Stimulated activated CD8-positive, alpha-beta memory T cell treated with anti-CD3 and anti-CD28 coated beads, Interleukin-4, amount 100 ng/mL, for 1 hour (primary cell): ENCODE measurements around the gene IRF9.
A peak's percentile ranks its signal among the peaks of the same experiment; 100 is the strongest.

ENCODE experiments used
- DNase-seq, 2 donors: peaks; one replicate each; pipeline ENCODE4 v3.0.0-alpha.2; 2020; ENCODE audit warnings: low read depth in 2 of 2, low spot score in 1 of 2

Gene IRF9, protein sequence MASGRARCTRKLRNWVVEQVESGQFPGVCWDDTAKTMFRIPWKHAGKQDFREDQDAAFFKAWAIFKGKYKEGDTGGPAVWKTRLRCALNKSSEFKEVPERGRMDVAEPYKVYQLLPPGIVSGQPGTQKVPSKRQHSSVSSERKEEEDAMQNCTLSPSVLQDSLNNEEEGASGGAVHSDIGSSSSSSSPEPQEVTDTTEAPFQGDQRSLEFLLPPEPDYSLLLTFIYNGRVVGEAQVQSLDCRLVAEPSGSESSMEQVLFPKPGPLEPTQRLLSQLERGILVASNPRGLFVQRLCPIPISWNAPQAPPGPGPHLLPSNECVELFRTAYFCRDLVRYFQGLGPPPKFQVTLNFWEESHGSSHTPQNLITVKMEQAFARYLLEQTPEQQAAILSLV

DNA sequence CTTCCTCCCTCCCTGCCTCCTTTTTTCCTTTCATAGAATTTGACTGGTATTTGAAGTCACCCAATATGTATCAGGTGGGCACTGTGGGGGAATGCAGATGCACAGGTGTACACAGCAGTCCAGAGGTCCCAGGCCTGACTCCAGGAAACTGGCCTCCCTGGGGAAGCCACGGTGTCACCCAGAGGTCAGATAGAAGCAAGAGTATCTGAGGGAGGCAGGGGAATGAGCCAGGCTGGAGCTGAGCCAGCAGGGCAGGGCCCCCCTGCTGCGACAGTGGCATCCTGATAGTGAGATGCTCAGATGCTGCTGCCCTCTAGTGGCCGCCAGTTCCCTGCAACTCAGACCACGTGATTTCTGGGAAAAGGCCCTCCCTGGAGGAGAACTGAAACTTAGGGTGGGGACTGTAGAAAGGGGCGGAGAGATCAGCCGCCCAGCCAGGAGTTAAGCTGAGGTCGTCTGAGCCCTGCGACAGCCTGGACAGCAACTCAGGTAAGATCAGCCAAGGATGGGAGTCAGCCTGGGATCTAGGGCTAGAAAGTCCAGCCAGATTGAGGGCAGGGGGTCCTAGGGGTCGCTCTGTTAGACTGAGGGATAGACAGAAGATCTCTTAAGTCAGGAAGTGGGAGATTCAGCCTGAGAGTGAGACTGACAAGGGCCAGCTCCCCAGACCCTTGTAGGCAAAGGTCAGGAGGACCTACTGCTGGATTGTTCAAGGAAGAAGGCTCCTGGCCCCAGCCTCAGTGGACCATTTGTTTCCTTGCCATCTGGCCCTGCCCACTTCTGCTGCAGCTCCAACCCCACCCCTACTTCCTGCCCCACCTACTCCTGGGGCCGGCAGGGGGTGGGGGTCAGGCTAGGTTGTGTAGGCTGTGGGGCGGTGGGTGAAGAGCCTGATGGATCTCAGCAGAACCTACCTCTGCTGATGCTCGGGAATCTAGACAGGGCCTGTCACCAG is at the start of gene IRF9:
Gene IRF9 (plus strand): TSS at position 416 of the 955 bp plus-strand sequence. CDS start 880 bp downstream, outside the sequence.
- peak; percentile 98 to 99 for DNase-seq

DNA sequence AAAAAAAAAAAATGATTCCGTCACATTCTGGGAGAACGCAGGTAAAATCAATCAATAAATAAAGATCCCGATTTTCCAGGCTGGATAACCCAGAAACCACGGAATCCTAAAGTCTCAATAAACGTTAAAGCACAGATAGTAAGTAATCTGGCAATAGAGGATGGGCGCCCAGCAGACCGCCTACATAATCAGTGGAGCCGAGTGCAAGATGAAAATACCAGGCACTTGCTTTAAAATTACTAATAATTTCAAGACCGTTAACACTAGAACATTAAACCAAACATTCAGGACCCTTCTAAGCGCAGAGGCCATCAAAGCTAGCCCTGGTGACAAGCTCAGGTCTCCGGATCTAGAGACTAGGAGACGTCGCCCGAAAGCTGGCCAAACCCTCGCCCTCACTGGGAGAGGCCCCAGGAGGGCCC is 47.7 kb upstream of the IRF9 start:
- no peak for DNase-seq

DNA sequence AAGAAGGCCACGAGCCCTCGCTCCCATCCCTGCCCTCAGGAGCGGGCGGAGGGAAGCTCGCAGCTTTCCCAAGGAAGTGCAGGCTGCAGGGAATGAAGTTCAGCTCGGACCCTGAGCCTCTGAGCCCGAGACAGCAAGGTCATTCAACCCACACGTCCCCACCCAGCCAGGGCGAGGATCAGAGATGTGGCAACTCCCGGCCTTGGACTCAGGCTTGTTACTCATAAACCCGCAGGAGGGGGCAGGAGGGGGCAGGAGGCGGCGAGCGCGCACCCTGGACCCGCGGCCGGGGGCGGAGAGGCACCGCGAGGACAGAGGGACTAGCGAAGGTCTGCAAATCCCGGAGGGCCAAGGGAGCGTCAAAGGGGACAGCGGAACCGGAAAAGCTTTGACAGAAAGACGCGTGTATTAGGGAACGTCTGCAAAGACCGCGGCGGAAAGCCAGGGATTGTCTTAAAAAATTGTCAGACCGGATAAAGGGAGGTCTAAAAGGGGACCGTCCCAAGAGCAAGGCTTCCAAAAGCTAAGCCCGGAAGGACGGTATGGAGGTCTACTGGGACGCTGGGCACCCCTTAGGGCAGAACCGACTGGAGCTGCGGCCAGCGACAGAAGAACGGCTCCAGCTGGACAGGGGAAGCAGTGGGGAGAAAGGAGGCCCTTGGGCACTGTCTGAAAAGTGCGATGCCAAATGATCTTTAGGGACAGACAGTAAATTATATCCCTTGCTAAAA is 47.1 kb upstream of the IRF9 start:
- DNase-seq = peak; percentile 51 to 54

DNA sequence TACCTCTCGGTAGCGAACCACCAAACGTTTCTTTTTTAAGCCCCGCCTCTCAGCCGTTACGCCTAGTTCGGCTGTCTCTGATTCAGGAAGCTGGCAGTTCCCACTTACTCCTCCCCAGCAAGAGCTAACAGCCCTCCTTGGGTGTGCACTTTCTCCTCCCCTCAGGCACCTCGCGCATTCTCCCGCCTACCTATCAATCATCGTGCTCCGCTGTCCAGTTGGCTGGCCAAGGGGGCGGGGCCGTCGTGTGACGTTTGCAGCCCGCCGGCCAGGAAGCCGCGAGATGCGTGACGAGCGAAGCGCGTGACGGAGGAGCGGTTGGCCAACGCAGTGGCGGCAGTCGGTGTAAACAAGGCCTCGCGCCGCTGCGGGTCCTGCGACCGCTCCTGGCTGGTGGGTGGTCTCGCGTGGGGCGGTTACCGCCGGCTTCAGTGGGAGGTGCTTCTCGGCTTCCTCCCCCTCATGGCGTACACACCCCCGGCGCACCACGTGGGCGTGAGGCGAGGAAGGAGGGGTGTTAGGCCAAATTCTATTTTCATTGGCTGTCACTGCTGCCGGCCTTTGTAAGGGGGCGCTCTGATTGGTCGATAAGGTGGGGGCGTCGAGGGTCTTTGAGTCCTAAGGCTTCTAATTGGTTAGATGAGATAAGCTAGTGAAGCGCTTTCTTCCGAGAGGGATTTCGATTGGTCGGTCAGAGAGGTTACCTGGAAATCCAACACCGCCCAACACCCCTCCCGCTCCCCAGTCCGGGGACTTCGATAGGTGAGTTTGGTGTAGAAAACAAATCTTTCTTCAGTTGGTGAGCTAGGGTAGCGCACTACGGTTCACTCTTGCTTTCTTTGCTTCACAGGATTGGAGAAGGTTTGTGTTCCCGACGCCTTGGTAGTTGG is 46.3 kb upstream of the IRF9 start, which contains the start of the genes DCAF11 and NRL:
Gene DCAF11 (plus strand): TSS at position 246 of the 890 bp plus-strand sequence. CDS start 818 bp downstream, outside the sequence.
Gene NRL (minus strand): TSS at position 418 of the 890 bp plus-strand sequence. CDS start 32,101 bp downstream, outside the sequence.
- DNase-seq = peak; percentile 94 to 95

DNA sequence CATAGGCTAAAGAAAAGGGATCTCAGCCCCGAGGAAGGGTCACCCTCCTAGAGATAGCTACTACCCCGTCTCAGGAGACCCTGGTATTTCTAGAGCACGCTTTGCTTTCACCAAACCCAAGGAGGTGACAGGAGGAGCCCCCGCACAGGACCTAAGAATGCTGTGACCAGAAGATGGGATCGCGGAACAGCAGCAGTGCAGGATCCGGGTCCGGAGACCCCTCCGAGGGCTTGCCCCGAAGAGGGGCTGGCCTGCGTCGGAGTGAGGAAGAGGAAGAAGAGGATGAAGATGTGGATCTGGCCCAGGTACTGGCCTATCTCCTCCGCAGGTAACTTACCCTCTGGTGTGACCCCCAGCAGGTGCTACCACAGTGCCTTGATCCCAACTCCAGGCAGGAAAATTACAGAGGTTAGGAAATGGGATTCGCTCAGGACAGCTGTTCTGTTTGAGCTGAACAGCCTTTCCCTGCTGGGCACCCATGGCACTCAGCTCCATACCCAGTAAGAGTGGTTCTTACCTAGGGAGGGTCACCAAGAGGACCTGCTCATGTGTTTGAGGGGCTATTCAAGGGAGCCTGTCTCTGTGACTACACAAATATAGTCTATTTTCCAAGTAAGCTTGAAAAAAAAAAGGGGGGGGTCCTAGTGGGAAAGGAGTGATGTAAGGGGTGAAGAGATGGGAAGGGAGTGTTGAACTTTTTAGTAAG is 45.5 kb upstream of the IRF9 start:
- no peak for DNase-seq

DNA sequence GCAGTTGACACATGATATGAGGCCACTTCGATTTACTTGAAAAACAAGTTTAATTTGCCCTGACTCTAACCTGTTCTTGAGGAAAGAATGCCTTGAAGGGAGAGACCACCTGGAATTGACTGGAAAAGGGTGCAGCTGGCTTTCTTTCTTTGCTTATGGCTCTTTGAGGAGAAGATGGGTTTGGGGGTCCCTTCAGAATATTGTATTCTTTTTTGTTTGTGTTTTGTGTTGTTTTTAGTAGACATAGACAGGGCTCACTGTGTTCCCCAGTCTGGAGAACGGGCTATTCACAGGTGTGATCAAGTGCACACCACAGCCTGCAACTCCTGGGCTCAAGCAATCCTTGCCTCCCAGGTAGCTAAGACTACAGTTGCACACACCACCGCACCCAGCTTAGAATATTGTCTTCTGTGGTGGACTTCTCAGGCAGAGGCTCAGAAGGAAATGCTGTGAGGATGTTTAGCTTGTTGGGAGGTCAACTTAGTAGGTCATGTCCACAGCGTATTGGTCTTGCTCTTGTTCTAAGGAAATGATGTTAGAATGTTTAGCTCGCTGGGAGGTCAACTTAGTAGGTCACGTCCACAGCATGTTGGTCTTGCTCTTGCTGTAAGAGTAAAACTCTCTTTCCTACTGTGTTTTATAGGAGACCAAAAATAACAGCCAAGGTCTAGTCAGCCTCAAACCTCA is 44.8 kb upstream of the IRF9 start:
- DNase-seq = no peak

DNA sequence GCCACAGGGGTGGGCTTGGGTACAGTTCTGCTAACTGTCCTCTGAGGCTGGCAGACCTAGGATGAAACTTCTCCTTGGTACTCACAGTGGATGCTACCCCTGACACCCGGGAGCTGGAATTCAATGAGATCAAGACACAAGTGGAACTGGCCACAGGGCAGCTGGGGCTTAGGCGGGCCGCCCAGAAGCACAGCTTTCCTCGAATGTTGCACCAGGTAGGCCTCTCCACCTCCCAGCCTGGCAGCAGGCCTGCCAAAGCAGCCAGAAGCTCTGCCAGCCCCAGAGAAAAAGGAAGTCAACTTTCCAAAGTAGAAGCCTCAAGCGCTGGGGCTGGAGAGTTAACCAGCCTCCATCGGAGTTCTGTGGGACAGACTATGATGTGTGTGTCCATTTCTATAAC is 43.9 kb upstream of the IRF9 start:
- no peak for DNase-seq

DNA sequence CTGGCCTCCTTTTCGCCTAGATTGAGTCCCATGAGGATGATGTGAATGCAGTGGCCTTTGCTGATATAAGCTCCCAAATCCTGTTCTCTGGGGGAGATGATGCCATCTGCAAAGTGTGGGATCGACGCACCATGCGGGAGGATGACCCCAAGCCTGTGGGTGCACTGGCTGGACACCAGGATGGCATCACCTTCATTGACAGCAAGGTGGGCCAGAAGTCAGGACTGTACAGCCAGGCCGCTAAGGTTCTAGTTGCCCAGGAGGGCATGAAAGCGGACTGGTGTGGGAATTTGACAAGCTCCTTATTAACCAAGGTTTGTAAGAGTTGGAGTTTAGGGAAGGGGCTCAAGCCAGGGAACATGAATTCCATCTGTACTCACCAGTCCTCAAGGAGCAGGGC is 41.4 kb upstream of the IRF9 start:
- DNase-seq = no peak

DNA sequence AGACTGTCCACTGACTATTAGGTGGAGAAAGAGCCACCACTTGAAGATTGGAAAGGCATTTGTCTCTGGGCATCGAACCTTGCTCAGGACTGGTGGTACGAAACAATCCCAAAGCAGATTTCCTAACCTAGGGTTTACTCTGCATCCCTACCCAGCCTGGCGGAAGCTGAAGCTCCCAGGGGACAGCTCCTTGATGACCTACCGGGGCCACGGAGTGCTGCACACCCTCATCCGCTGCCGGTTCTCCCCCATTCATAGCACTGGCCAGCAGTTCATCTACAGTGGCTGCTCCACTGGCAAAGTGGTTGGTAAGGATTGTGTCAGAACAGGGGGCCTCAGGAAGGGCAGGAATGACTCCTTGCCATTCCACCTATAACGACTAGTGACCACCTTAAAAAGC is 39.9 kb upstream of the IRF9 start:
- DNase-seq = no peak

DNA sequence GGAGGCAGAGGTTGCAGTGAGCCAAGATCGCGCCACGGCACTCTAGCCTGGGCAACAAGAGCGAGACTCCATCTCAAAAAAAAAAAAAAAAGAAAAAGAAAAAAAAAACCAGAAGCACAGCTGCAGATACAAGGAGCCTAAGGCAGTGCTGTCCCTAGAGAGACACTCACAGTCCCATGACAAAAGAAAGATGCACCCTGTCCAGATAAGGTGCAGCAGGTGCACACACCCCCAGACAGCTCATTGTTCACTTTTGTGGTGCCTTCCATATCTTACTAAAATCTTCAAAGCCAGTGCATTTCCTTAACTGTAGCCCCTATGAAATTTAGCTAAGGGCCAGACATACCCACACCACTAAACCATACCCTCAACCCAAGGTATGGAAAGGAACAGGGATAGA is 38.6 kb upstream of the IRF9 start:
- no peak for DNase-seq

DNA sequence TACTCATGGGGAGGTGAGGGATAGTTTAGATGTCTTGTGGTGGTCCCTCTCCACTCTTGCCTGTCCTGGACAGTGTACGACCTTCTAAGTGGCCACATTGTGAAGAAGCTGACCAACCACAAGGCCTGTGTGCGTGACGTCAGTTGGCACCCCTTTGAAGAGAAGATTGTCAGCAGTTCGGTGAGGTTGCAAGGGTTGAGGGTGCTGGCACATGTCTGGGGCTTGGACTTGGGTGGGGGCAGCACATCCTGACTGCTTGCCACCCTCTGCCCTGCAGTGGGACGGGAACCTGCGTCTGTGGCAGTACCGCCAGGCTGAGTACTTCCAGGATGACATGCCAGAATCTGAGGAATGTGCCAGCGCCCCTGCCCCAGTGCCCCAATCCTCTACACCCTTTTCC is 38.2 kb upstream of the IRF9 start:
- DNase-seq = no peak

DNA sequence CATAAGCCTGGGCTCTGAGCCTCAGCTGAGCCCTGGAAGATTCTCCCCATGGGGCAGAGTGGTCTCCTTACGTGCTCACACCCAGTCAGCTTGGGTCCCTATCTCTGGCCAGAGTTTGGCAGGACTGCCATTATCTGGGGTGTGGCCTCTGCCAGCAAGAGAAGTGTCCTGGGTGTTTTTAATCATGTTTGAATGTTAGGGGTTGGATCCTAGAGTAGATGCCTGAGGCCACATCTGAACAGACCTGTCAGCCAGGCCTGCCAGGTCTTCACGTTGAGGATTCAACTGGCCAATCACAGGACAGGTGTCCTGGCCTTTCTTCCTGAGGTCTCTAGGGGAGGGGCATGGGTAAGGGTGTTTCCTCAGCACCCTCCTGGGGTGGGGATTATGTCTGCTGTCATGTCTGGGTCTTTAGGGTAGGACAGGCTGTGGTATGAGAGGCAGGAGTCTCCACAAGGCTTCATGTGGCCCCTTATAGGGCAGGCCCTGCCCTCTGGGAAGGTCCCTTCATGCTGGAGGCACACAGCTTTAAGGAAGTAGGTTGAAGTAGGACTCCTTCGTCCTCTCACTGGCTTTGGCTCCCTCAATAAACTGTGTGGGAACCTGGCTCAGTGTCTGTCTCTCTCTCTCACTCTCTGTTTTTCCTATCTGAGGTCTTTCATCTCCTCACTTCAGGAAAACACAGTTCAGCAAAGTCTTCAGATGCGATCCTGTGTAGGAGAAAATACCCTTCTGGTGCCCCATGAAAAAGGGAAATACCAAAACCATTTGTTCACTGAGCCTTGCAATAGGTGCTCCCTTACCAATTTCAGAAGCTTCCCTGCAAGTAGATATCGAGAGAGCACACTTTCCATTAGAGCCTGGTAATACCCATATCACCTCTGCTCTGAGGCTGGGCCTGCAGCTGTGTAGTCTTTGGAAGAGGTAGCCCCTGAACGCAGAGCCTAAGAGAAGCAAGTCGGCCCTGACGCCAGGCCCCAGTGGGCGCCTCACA is 37.3 kb upstream of the IRF9 start:
- no peak for DNase-seq

DNA sequence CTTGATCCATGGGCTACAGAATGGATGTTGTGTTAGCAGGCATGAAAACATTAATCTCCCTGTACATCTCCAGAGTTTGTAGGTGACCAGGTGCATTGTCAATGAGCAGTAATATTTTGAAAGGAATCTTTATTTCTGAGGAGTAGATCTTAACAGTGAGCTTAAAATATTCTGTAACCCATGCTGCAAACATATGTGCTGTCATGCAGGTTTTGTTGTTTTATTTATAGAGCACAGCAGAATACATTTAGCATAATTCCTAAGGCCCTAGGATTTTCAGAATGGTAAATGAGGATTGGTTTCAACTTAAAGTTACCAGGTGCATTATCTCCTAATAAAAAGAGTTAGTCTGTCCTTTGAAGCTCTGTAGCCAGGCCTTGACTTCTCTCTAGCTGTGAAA is 34.1 kb upstream of the IRF9 start:
- DNase-seq = no peak

DNA sequence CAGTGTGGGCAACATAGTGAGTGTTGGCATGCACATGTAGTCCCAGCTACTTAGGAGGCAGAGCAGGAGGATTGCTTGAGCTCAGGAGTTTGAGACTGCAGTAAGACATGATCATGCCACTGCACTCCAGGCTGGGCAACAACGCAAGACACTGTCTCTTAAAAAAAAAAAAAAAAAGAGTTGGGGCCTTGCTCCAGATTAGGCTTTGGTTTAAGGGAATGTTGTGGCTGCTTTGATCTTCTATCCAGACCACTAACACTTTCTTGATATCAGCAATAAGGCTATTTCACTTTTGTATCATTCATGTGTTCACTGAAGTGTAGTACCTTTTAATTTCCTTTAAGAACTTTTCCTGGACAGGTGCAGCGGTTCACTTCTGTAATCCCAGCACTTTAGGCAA is 33.4 kb upstream of the IRF9 start:
- no peak for DNase-seq

DNA sequence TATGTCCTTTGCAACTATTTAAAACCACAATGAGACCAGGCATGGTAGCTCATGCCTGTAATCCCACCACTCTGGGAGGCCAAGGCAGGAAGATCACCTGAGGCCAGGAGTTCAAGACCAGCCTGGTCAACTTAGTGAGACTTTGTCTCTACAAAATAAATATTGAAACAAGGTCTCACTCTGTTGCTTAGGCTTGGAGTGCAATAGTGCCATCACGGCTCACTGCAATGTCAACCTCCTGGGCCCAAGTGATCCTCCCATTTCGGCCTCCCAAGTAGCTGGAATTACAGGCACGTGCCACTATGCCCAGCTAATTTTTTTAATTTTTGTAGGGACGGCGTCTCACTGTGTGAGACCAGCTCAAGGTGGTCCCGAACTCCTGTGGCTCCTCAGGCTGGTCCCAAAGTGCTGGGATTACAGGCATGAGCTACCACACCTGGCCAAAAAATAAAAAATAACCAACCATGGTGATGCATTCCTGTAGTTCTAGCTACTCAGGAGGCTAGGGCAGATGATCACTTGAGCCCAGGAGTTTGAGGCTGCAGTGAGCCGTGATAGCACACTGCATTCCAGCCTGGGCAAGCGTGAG is 31.6 kb upstream of the IRF9 start:
- DNase-seq = no peak

DNA sequence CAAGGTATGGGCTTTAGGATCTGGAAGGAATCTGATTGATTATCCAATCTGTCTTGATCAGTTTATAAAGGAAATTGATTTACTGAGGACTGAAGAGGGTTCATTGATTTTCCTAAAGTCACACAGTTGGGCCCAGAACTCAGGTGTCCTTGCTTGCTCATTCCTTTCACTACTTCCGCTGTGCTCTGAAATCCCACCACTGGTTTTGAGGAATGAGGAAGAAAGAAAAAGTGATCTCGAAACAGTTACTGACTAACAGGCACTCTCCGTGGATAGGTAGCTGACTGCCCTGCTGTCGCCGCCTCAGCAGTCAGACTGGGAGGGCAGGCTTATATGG is 30.7 kb upstream of the IRF9 start, which contains the start of gene FITM1:
Gene FITM1 (plus strand): TSS at position 280 of the 337 bp plus-strand sequence. CDS start 905 bp downstream, outside the sequence.
- no peak for DNase-seq
